Gastroesophageal sphincter (tissue), 4 donors: ENCODE results near the gene CD9. TPM values are rescaled to one million over a fixed set of nuclear protein-coding genes. Genes with fewer than 3 reads are reported as not detected.

ENCODE experiments used
- ATAC-seq: fragments of 150-250 bp; one replicate; pipeline ENCODE4 v1.9.1; 2016; ENCODE audit warnings: mild to moderate bottlenecking, moderate library complexity
- H3K27ac ChIP-seq, 4 donors: fragments of 200-600 bp; sonication (generic) in 3 of 4; 1 replicate in 3 of 4; 2 replicates in 1 of 4; pipeline ENCODE4 v1.5.1; 2016 to 2019
- H3K27me3 ChIP-seq: fragments of 200-600 bp; sonication (generic); one replicate; pipeline ENCODE4 v1.5.1; 2019
- H3K36me3 ChIP-seq, 2 donors: fragments of 200-600 bp; sonication (generic); one replicate each; pipeline ENCODE4 v1.5.1; 2019; ENCODE audit warnings: control low read depth in 1 of 2
- H3K4me1 ChIP-seq, 3 donors: fragments of 200-600 bp; sonication (generic); 1 replicate in 2 of 3; 2 replicates in 1 of 3; pipeline ENCODE4 v1.5.1; 2016 to 2019; ENCODE audit warnings: control low read depth in 2 of 3
- H3K4me3 ChIP-seq, 2 donors: fragments of 200-600 bp; sonication (generic); one replicate each; pipeline ENCODE4 v1.5.1; 2019; ENCODE audit warnings: mild to moderate bottlenecking in 1 of 2, moderate library complexity in 1 of 2
- H3K9me3 ChIP-seq, 3 donors: fragments of 200-600 bp; sonication (generic); one replicate each; pipeline ENCODE4 v1.5.1; 2017 to 2019; ENCODE audit warnings: control low read depth in 2 of 3
- EP300 ChIP-seq: sonication (generic); formaldehyde crosslinking; IDR thresholded peaks from one replicate; pipeline ENCODE4 v1.6.1; 2017; ENCODE audit warnings: antibody characterized with exemption, mild to moderate bottlenecking
- POLR2A ChIP-seq, 2 donors: fragments of 450-650 bp; IDR thresholded peaks; one replicate each; pipeline ENCODE4 v1.6.1; 2017; ENCODE audit warnings: antibody characterized with exemption in 2 of 2, mild to moderate bottlenecking in 2 of 2, moderate library complexity in 1 of 2
- POLR2AphosphoS5 ChIP-seq: sonication (generic); formaldehyde crosslinking; IDR thresholded peaks from one replicate; pipeline ENCODE4 v1.6.1; 2017; ENCODE audit warnings: antibody characterized with exemption
- WGBS, 2 donors: methylation state at CpG; one replicate each; pipeline ENCODE4 v1.1.5; 2018; ENCODE audit warnings: low coverage in 1 of 2; 5-methylcytosine and 5-hydroxymethylcytosine counted together
- total RNA-seq, 4 donors: library from RNA; depleted of rRNA; stranded (reverse); fragments of >200 nt; gene quantifications; one replicate each; pipeline ENCODE4 v1.1.0, GENCODE V29; 2016
- TF ChIP-seq, protein P1 (sequence below), 4 experiments: fragments of 200-600 bp in 2 of 4; fragments of 450-650 bp in 2 of 4; sonication (generic) in 1 of 4; IDR thresholded peaks; one replicate each; pipeline ENCODE4 v1.5.1; 2017 to 2019; ENCODE audit warnings: antibody characterized with exemption in 4 of 4, mild to moderate bottlenecking in 2 of 4, moderate library complexity in 2 of 4

The CD9 gene
- total RNA-seq, 4 donors from 2014 or later: 379 to 558 (median 468) TPM

DNA sequence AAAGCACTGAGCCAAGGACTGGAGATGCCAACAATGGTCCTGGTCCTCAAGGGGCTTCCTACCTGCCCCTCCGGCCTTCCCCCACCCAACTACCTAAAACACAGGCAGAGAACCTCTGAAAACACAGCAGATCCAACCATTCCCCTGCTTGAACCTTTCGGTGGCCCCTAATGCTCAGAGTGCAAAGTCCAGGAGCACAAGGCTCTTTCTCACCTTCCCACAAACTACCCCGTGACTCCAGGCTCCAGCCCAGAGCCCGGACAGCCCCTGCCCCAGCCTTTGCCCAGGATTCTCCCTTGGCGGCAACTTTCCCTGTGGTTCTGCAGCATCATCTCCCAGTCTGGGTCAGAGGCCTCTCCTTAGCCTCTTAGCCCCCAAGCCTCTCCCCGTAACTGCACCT lies 1.6 kb upstream of the CD9 start:
- H3K27ac ChIP-seq: peak overlapping the region; percentile 89 to 100 (median 98)
- H3K27me3 ChIP-seq: no peaks in the 10 kb centered on the region
- 90 to 93% methylated on average over 2 to 5 of the region's 6 CpGs for WGBS, 2 donors
- no peak overlapping the region for H3K4me3 ChIP-seq
- no peak for ATAC-seq
- H3K9me3 ChIP-seq: no peaks in the 10 kb centered on the region
- TF ChIP-seq POLR2AphosphoS5 (no peak), POLR2A (IDR thresholded peaks at IDR 0.05) (no peak), EP300 (no peak)
- TF ChIP-seq, protein P1, sequence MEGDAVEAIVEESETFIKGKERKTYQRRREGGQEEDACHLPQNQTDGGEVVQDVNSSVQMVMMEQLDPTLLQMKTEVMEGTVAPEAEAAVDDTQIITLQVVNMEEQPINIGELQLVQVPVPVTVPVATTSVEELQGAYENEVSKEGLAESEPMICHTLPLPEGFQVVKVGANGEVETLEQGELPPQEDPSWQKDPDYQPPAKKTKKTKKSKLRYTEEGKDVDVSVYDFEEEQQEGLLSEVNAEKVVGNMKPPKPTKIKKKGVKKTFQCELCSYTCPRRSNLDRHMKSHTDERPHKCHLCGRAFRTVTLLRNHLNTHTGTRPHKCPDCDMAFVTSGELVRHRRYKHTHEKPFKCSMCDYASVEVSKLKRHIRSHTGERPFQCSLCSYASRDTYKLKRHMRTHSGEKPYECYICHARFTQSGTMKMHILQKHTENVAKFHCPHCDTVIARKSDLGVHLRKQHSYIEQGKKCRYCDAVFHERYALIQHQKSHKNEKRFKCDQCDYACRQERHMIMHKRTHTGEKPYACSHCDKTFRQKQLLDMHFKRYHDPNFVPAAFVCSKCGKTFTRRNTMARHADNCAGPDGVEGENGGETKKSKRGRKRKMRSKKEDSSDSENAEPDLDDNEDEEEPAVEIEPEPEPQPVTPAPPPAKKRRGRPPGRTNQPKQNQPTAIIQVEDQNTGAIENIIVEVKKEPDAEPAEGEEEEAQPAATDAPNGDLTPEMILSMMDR (IDR thresholded peaks at IDR 0.05): no peak
- no peaks in the 10 kb centered on the region for H3K36me3 ChIP-seq
- peaks cover 0 to 67% (median 36%) of the 10 kb centered on the region in 3 donors for H3K4me1 ChIP-seq

DNA sequence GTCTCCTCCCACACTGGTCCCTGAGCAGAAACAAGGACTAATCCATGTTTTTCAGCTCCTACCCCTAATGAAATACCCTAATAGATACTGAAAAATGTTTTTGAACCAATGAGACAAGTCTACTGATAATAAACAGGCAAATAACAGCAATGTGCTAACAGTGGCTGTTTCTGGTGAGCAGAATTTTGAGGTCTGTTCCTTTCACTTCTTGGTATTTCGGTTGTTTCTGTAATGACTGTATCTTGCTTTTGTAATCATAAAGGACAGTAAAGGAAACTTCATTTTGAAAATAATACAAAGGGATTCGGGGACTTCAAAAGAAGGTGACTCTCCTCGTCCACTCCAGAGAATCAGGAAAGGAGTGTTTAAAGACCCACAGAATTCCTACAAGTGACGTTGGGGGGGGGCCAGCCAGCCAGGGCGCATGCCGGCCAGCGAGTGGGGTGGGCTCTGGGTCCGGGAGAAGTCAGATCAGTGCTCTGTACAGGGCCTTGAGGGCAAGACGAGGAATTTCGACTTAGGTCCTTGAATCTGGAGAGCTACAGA lies 1.1 kb upstream of the CD9 start:
- TF ChIP-seq POLR2A (IDR thresholded peaks at IDR 0.05) (no peak), EP300 (no peak), POLR2AphosphoS5 (no peak)
- TF ChIP-seq, protein P1 (IDR thresholded peaks at IDR 0.05): no peak
- Histone ChIP-seq H3K27me3 (no peaks in the 10 kb centered on the region), H3K9me3 (no peaks in the 10 kb centered on the region), H3K36me3 (no peaks in the 10 kb centered on the region), H3K27ac (peak overlapping the region; percentile 89 to 100 (median 98)), H3K4me1 (peaks cover 0 to 72% (median 41%) of the 10 kb centered on the region in 3 donors), H3K4me3 (peak overlapping the region; percentile 78 to 100)
- ATAC-seq: no peak
- WGBS, 2 donors: 13% methylated on average over 10 of the region's 10 CpGs

DNA sequence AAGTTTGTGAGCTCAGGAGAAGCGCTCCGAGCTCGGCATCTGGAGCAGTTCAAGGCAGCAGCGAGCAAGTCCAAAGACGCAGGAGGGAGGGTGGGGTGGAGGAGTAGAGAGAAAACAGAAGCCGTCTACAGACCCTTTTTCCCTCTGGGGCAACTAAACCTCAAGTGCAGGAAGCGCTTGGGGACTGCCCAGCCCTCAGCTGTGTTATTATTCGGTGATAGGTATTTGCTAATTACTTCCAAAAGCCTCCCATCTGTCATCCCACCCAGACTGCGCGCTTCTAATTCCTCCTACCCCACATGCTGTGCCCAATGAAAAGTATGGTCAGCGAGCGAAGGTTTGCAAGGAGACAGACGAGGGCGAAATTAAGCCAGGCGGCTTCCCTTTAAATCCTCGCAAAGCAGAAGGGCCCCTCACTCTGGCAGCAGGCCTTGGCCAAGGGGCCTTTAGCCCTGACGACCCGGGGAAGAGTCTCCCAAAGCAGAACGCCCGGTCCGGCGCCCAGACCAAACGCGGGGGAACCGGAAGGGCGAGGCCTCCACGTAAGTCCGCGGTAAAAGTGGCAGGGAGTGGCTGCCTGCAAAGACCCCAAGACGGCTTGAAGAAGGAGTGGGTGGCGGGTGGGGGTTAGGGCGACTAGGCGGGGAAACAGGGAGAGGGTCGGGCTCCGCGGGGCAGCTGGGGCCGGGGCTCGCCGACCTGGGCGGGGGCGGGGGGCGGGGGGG lies 507 bp upstream of the CD9 start:
- 4 to 6% methylated on average over 16 of the region's 42 CpGs for WGBS, 2 donors
- Histone ChIP-seq H3K4me3 (peak overlapping the region; percentile 78 to 100), H3K36me3 (no peaks in the 10 kb centered on the region), H3K9me3 (no peaks in the 10 kb centered on the region), H3K27me3 (no peaks in the 10 kb centered on the region), H3K27ac (peak overlapping the region; percentile 89 to 100 (median 98)), H3K4me1 (peaks cover 5 to 79% (median 47%) of the 10 kb centered on the region in 3 donors)
- ATAC-seq: peak; percentile 34
- TF ChIP-seq EP300: no peak
- TF ChIP-seq, protein P1 (IDR thresholded peaks at IDR 0.05): no peak
- TF ChIP-seq POLR2AphosphoS5: peak; percentile 4
- peak; percentile 29 to 30 for TF ChIP-seq POLR2A (IDR thresholded peaks at IDR 0.05)

DNA sequence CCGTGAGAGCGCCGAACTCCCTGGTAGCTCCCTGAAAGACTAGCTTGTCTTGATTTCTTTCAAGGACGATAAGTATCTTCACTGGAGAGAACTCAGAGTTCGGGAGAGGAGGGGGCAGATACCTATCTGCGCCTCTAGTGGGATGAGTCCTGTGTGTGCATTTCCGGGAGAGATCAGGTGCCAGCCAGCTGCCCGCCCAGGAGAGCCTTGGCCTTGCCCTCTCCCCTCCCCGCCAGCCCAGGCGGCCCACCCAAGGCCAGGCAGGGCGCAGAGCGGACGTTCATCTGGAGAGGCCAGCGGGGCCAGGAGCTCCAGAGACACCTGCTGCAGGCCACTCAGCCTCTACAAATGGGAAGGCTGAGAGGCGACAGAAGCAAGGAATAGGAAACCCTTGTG lies 1.0 kb downstream of the CD9 start:
- H3K4me1 ChIP-seq: peaks cover 15 to 82% (median 62%) of the 10 kb centered on the region in 3 donors
- TF ChIP-seq POLR2AphosphoS5 (peak; percentile 36), POLR2A (IDR thresholded peaks at IDR 0.05) (peak in 1 of 2 donors; percentile 18), EP300 (no peak)
- TF ChIP-seq, protein P1 (IDR thresholded peaks at IDR 0.05): peak in 1 of 4 experiments; percentile 23
- no peaks in the 10 kb centered on the region for H3K27me3 ChIP-seq
- no peaks in the 10 kb centered on the region for H3K36me3 ChIP-seq
- no CpG with 5 or more reads among the region's 15 CpGs for WGBS, 2 donors
- peak overlapping the region; percentile 92 to 100 (median 98) for H3K27ac ChIP-seq
- no peaks in the 10 kb centered on the region for H3K9me3 ChIP-seq
- no peak for ATAC-seq
- H3K4me3 ChIP-seq: peak overlapping the region; percentile 78 to 100
